Globus pallidus (tissue), 1 donor: ENCODE data around the gene FAM222B.
A peak's percentile ranks its signal among the peaks of the same experiment; 100 is the strongest.

Source experiments
- DNase-seq: peaks from one replicate; pipeline ENCODE4 v3.0.0-alpha.2; 2015; ENCODE audit warnings: low spot score

The FAM222B gene

GRCh38 chr17:28773736-28774135, 68.9 kb downstream of the FAM222B start:
- no peak for DNase-seq

- DNase-seq, result no peak
These were observed 77.6 kb downstream of the FAM222B start for GRCh38 chr17:28765038-28765437.

- peak; percentile 79 for DNase-seq
These were observed 78.8 kb downstream of the FAM222B start for GRCh38 chr17:28763804-28764266.

GRCh38 chr17:28763137-28763799, 79.3 kb downstream of the FAM222B start:
- no peak for DNase-seq

- no peak for DNase-seq
These were observed 81.7 kb downstream of the FAM222B start for GRCh38 chr17:28760601-28761562.

GRCh38 chr17:28759256-28759865, 83.2 kb downstream of the FAM222B start:
- DNase-seq, result no peak

GRCh38 chr17:28758411-28759121, 84.0 kb downstream of the FAM222B start:
- DNase-seq, result no peak

- DNase-seq, result no peak
These were observed 86.4 kb downstream of the FAM222B start for GRCh38 chr17:28756049-28756804.

- no peak for DNase-seq
These were observed 87.1 kb downstream of the FAM222B start for GRCh38 chr17:28755486-28755885.

GRCh38 chr17:28751600-28752366, 90.8 kb downstream of the FAM222B start:
- no peak for DNase-seq

GRCh38 chr17:28750178-28751047, 92.2 kb downstream of the FAM222B start:
- peak; percentile 91 for DNase-seq

- no peak for DNase-seq
These were observed 92.9 kb downstream of the FAM222B start for GRCh38 chr17:28749516-28750177.

GRCh38 chr17:28748852-28749515, 93.6 kb downstream of the FAM222B start:
- no peak for DNase-seq

GRCh38 chr17:28747801-28748750, 94.5 kb downstream of the FAM222B start:
- DNase-seq, result no peak

- DNase-seq, result peak; percentile 78
These were observed 95.4 kb downstream of the FAM222B start for GRCh38 chr17:28747051-28747691.

- peak; percentile 71 for DNase-seq
These were observed 96.0 kb downstream of the FAM222B start for GRCh38 chr17:28746611-28747050.
